ENCODE measurements around the gene LMF1. TPM values are rescaled to one million over a fixed set of nuclear protein-coding genes. Genes with fewer than 3 reads are reported as not detected.

LMF1 gene
- total and polyA plus RNA-seq, 9 of the 15 experiments (the other 6 are each of a cell fraction or from before 2014, with no cell fraction given): 0.11 to 1.6 (median 0.55) TPM; not detected in 1

DNA sequence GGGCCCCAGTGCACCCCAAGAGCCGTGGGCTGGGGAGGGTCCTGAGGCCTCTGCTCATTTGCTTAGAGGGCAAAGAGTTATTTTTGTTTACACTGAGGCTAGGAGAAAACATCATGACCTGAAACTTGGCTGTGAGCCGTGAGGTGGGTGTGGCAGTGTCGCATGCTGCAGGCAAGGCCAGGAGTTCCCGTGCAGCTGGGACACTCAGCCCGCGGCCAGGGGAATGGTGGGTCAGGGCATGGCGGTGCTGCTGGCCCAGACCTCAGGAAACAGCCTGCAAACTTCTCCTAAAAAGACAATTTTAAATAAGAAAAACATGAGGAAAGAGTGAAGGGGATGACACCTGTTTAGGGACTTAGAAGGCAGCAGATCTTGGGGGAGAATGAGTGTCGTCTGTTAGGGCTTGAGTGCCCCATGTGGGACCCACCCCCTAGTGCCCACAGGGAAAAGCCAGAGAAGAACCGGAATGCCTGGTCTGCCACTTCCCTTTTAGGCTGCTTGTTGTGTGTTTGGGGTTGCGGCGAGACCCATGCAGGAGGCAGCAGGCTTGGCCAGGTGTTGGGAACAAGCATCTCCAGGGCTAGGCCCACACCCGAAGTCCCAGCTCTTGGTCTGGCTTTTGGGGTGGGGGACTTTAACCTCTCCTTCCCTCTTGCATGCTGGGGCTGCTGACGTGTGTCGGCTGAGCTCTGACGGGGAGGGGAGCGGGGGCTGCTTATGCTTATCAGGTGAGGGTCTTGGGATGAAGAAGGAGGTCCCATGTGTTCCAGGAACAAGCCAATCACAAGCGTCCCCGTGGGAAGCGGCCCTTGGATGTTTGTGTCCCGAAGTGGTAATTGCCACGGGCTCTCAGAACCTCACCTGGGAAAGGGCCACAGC lies 89.3 kb downstream of the LMF1 start:
- no peaks in the 10 kb centered on the region for H3K36me3 ChIP-seq (ENCODE audit: control insufficient read depth, insufficient read depth, low read length)
- ChIA-PET CTCF (ENCODE audit: low intra/inter-chr PET ratio) (no interaction called here), POLR2A (interaction anchor here (0.7 to 1.5 kb wide), 3 partner anchors 10 to 56 kb away, joined by 3 to 4 read pairs (median 3); no protein-coding TSS in a partner anchor)
- H3K4me2 ChIP-seq (ENCODE audit: insufficient read depth, low read length): no peak overlapping the region
- 2% methylated on average over 19 of the region's 21 CpGs for WGBS (ENCODE audit: insufficient coverage, low coverage, missing lambda C conversion rate)
- ATAC-seq (no peak; the same call in 2 of the 3 replicates), DNase-seq (ENCODE audit: extremely low read depth in 1 of 4, low spot score in 3 of 4) (no peak), FAIRE-seq (peak; percentile 48)
- no peak overlapping the region for H3K9ac ChIP-seq (ENCODE audit: insufficient read depth in 1 of 2, low read depth in 2 of 2, low read length in 2 of 2)
- H3K4me3 ChIP-seq: no peak overlapping the region
- H3K9me1 ChIP-seq (ENCODE audit: control insufficient read depth, insufficient read depth, low read length): no peaks in the 10 kb centered on the region
- H3K79me2 ChIP-seq (ENCODE audit: control insufficient read depth, insufficient read depth, low read length): no peaks in the 10 kb centered on the region
- peaks cover 34 to 72% of the 10 kb centered on the region in 2 experiments for H3K27me3 ChIP-seq (ENCODE audit: control insufficient read depth in 2 of 2, insufficient read depth in 2 of 2, low read length in 2 of 2)
- H4K20me1 ChIP-seq (replicated peaks; ENCODE audit: control insufficient read depth, insufficient read depth, low read length): peaks cover 13% of the 10 kb centered on the region
- H3K27ac ChIP-seq (ENCODE audit: extremely low read depth, low read depth, low read length): no peak overlapping the region
- peaks cover 0 to 23% of the 10 kb centered on the region in 2 experiments; a peak in 1 of 5 replicates for H3K4me1 ChIP-seq (replicated peaks in 1 of 2; ENCODE audit: control insufficient read depth in 2 of 2, insufficient read depth in 2 of 2, low read length in 2 of 2)
- in situ Hi-C loops (cut with MboI): no loop called here
- no peak for TF ChIP-seq CXXC5 (CRISPR knock-in tag; IDR thresholded peaks at IDR 0.05)
- TF ChIP-seq ILK (tag; IDR thresholded peaks at IDR 0.05; ENCODE audit: borderline replicate concordance, low read depth): no peak
- no peak for TF ChIP-seq ZNF184 (CRISPR knock-in tag; IDR thresholded peaks at IDR 0.05)
- TF ChIP-seq SMARCE1 (IDR thresholded peaks at IDR 0.05): no peak
- TF ChIP-seq TCF7L2 (IDR thresholded peaks at IDR 0.05; ENCODE audit: low read depth, low read length): no peak
- no peak for TF ChIP-seq E2F3 (CRISPR knock-in tag; IDR thresholded peaks at IDR 0.05)
- no peak for TF ChIP-seq POLR3A (IDR thresholded peaks at IDR 0.05; ENCODE audit: borderline replicate concordance, extremely low read depth, insufficient read depth, insufficient read length)
- TF ChIP-seq HLTF (IDR thresholded peaks at IDR 0.05): no peak
- no peak for TF ChIP-seq BRCA1 (IDR thresholded peaks at IDR 0.05)
- no peak for TF ChIP-seq BRCA1 (CRISPR knock-in tag; IDR thresholded peaks at IDR 0.05)
- no peak for TF ChIP-seq ZBTB8A (IDR thresholded peaks at IDR 0.05; ENCODE audit: partially characterized antibody)
- TF ChIP-seq ZEB2 (IDR thresholded peaks at IDR 0.05): no peak
- no peak for TF ChIP-seq MCM5 (IDR thresholded peaks at IDR 0.05; ENCODE audit: low read depth)
- no peak for TF ChIP-seq GTF2E2 (tag; IDR thresholded peaks at IDR 0.05)
- no peak for TF ChIP-seq GABPB2 (CRISPR knock-in tag; conservative IDR thresholded peaks at IDR 0.05)
- no peak for TF ChIP-seq L3MBTL2 (IDR thresholded peaks at IDR 0.05)
- H3K9me3 ChIP-seq (replicated peaks; ENCODE audit: control insufficient read depth, insufficient read depth, low read depth, low read length): no peaks in the 10 kb centered on the region
- no peak overlapping the region for H2AFZ ChIP-seq (ENCODE audit: low read depth, low read length)
- no TSS peak for BruUV-seq (replicated peaks)
- intact Hi-C loops (cut with micrococcal nuclease): no loop called here

All from K562 (cell line).